Coronary artery (tissue), 2 donors: ENCODE measurements around the gene ZNF391.
"Not testable (repeated sequence)": the region's sequence is repeated elsewhere in the genome, so short reads cannot be mapped to it uniquely, and the experiment has no call there.

Source experiments
- DNase-seq: peaks from one replicate; pipeline ENCODE4 v3.0.0-alpha.2; 2017; ENCODE audit warnings: low spot score
- H3K27ac ChIP-seq, 2 donors: fragments of 200-600 bp; sonication (generic); one replicate each; pipeline ENCODE4 v1.5.1; 2016 to 2019
- H3K4me3 ChIP-seq: fragments of 200-600 bp; sonication (generic); 2 replicates; pipeline ENCODE4 v1.5.1; 2016; ENCODE audit warnings: mild to moderate bottlenecking, moderate library complexity
- CTCF ChIP-seq: fragments of 200-600 bp; sonication (generic); IDR thresholded peaks from one replicate; pipeline ENCODE4 v1.5.1; 2019; ENCODE audit warnings: antibody characterized with exemption

ZNF391 gene

GRCh38 chr6:27374824-27375612 is 13.5 kb upstream of the ZNF391 start:
- peak; percentile 81 for DNase-seq
- Histone ChIP-seq H3K4me3 (peak overlapping the region; percentile 90), H3K27ac (peak overlapping the region in 1 of 2 donors; percentile 29)
- no peak for TF ChIP-seq CTCF

GRCh38 chr6:27375613-27376079 is 12.9 kb upstream of the ZNF391 start:
- Histone ChIP-seq H3K4me3 (peak overlapping the region; percentile 90), H3K27ac (no peak overlapping the region)
- TF ChIP-seq CTCF = no peak
- DNase-seq = no peak

GRCh38 chr6:27378406-27378805 is 10.2 kb upstream of the ZNF391 start:
- H3K4me3 ChIP-seq, DNase-seq, H3K27ac ChIP-seq: not testable (repeated sequence)

GRCh38 chr6:27381001-27381400 is 7.6 kb upstream of the ZNF391 start:
- H3K27ac ChIP-seq, DNase-seq, H3K4me3 ChIP-seq: not testable (repeated sequence)

GRCh38 chr6:27383011-27383410 is 5.5 kb upstream of the ZNF391 start:
- no peak for DNase-seq
- H3K27ac ChIP-seq = no peak overlapping the region
- TF ChIP-seq CTCF = no peak
- H3K4me3 ChIP-seq = no peak overlapping the region

GRCh38 chr6:27383481-27383880 is 5.1 kb upstream of the ZNF391 start:
- TF ChIP-seq CTCF = no peak
- DNase-seq = no peak
- Histone ChIP-seq H3K27ac (no peak overlapping the region), H3K4me3 (no peak overlapping the region)

- Histone ChIP-seq H3K27ac (no peak overlapping the region), H3K4me3 (no peak overlapping the region)
- DNase-seq = no peak
- no peak for TF ChIP-seq CTCF
These were observed 4.1 kb downstream of the ZNF391 start for GRCh38 chr6:27392623-27393022.

- TF ChIP-seq CTCF = no peak
- H3K27ac ChIP-seq = no peak overlapping the region
- no peak overlapping the region for H3K4me3 ChIP-seq
- DNase-seq = no peak
These were observed 5.5 kb downstream of the ZNF391 start for GRCh38 chr6:27394073-27394472.
